ENCODE data around the gene ZNF213. TPM values are rescaled to one million over a fixed set of nuclear protein-coding genes. Genes with fewer than 3 reads are reported as not detected.

The ZNF213 gene
- total RNA-seq, 1 donor from 2014 or later: 4.2 TPM

DNA sequence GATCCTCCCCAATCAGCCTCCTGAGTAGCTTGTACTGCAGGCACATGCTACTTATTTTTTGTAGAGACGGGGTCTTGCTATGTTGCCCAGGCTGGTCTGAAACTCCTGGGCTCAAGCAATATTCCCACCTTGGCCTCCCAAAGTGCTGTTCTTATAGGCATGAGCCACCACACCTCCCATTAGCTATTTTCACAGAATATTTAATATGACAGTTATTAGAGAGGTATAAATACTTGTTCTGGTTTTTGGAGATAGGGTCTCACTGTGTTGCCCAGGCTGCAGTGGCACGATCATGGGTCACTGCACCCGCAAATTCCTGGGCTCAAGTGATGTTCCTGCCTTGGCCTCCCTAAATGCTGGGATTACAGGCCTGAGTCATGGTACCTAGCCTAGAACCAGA, 21.1 kb downstream of the ZNF213 start:
- H3K4me3 ChIP-seq (ENCODE audit: low read length in 3 of 3): no peak overlapping the region
- peaks cover 0 to 6% (median 0%) of the 10 kb centered on the region in 3 donors for H3K9me3 ChIP-seq (ENCODE audit: control insufficient read depth in 3 of 3, low read length in 3 of 3)
- H3K4me1 ChIP-seq (ENCODE audit: control insufficient read depth in 3 of 3, insufficient read depth in 3 of 3, low read length in 3 of 3): peaks cover 18 to 36% (median 31%) of the 10 kb centered on the region in 3 donors
- H3K36me3 ChIP-seq (ENCODE audit: control insufficient read depth in 3 of 3, insufficient read depth in 3 of 3, low read length in 3 of 3): no peaks in the 10 kb centered on the region
- no peak overlapping the region for H3K9ac ChIP-seq (ENCODE audit: low read depth in 1 of 3, low read length in 3 of 3)
- peaks cover 7 to 51% (median 45%) of the 10 kb centered on the region in 3 donors for H3K27me3 ChIP-seq (ENCODE audit: control insufficient read depth in 3 of 3, insufficient read depth in 3 of 3, low read length in 3 of 3)
- no peak overlapping the region for H3K27ac ChIP-seq (ENCODE audit: low read depth, low read length)

DNA sequence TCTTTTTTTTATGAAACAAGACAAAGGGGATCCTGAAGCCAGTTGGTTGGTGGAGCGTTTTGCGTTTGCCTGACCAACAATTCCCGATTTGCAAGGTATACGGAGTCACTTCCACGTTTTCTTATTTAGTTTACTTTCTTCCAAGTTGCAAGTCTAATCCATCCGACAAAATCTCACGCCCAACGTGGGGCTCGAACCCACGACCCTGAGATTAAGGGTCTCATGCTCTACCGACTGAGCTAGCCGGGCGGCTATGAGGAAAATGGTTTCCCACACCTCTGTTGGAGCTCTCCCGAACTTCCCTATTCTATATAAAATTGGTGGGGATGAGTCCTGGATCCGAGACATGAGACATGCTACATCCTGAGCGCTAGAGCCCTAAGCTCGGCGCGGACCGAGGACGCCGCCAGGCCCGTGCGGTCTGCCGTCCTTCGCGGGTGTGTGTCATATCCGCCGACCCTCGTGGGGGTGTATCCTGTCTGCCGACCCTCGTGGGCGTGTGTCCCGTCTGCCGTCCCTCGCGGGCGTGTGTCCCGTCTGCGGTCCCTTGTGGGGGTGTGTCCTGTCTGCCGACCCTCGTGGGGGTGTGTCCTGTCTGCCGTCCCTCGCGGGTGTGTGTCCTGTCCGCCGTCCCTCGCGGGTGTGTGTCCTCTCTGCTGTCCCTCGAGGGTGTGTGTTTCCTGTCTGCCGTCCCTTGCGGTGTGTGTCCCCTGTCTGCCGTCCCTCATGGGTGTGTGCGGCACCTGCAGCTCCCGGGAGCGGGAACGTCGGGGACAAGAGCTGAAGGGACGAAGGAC, 22.6 kb downstream of the ZNF213 start:
- Histone ChIP-seq H3K4me1 (ENCODE audit: control insufficient read depth in 3 of 3, insufficient read depth in 3 of 3, low read length in 3 of 3) (peaks cover 13 to 29% (median 24%) of the 10 kb centered on the region in 3 donors), H3K9ac (ENCODE audit: low read depth in 1 of 3, low read length in 3 of 3) (peak overlapping the region; percentile 13 to 72 (median 64)), H3K9me3 (ENCODE audit: control insufficient read depth in 3 of 3, low read length in 3 of 3) (peaks cover 0 to 6% (median 0%) of the 10 kb centered on the region in 3 donors), H3K36me3 (ENCODE audit: control insufficient read depth in 3 of 3, insufficient read depth in 3 of 3, low read length in 3 of 3) (no peaks in the 10 kb centered on the region), H3K4me3 (ENCODE audit: low read length in 3 of 3) (peak overlapping the region; percentile 57 to 76 (median 72)), H3K27ac (ENCODE audit: low read depth, low read length) (peak overlapping the region; percentile 60), H3K27me3 (ENCODE audit: control insufficient read depth in 3 of 3, insufficient read depth in 3 of 3, low read length in 3 of 3) (peaks cover 10 to 58% (median 53%) of the 10 kb centered on the region in 3 donors)

DNA sequence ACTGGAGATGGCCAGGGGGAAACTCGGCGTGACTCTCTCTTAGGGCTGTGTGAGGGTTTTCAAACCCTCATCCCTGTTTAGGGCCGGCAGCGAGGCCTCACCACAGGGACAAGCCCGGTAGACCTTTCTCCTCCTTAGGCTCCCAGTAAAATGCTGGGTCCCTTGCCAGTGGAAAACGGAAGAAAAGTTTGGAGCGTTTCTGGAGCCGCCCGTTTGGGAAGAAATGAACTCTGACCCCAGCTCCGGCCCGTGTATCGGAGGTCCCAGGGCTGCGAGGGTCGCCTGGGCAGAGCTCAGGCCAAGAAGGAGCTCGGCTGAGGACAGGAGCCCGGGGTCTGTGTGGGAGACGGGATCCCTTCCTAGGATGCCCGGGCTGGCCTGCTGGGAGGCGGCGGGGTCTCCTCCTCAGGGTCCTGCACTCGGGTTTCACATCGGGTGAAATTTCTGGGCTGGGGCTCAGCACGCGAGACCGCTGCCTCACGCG, 23.2 kb downstream of the ZNF213 start:
- peak overlapping the region; percentile 57 to 76 (median 72) for H3K4me3 ChIP-seq (ENCODE audit: low read length in 3 of 3)
- peaks cover 0 to 6% (median 0%) of the 10 kb centered on the region in 3 donors for H3K9me3 ChIP-seq (ENCODE audit: control insufficient read depth in 3 of 3, low read length in 3 of 3)
- peaks cover 13 to 26% (median 20%) of the 10 kb centered on the region in 3 donors for H3K4me1 ChIP-seq (ENCODE audit: control insufficient read depth in 3 of 3, insufficient read depth in 3 of 3, low read length in 3 of 3)
- no peaks in the 10 kb centered on the region for H3K36me3 ChIP-seq (ENCODE audit: control insufficient read depth in 3 of 3, insufficient read depth in 3 of 3, low read length in 3 of 3)
- H3K27ac ChIP-seq (ENCODE audit: low read depth, low read length): peak overlapping the region; percentile 60
- peak overlapping the region; percentile 13 to 72 (median 64) for H3K9ac ChIP-seq (ENCODE audit: low read depth in 1 of 3, low read length in 3 of 3)
- peaks cover 10 to 57% (median 52%) of the 10 kb centered on the region in 3 donors for H3K27me3 ChIP-seq (ENCODE audit: control insufficient read depth in 3 of 3, insufficient read depth in 3 of 3, low read length in 3 of 3)

DNA sequence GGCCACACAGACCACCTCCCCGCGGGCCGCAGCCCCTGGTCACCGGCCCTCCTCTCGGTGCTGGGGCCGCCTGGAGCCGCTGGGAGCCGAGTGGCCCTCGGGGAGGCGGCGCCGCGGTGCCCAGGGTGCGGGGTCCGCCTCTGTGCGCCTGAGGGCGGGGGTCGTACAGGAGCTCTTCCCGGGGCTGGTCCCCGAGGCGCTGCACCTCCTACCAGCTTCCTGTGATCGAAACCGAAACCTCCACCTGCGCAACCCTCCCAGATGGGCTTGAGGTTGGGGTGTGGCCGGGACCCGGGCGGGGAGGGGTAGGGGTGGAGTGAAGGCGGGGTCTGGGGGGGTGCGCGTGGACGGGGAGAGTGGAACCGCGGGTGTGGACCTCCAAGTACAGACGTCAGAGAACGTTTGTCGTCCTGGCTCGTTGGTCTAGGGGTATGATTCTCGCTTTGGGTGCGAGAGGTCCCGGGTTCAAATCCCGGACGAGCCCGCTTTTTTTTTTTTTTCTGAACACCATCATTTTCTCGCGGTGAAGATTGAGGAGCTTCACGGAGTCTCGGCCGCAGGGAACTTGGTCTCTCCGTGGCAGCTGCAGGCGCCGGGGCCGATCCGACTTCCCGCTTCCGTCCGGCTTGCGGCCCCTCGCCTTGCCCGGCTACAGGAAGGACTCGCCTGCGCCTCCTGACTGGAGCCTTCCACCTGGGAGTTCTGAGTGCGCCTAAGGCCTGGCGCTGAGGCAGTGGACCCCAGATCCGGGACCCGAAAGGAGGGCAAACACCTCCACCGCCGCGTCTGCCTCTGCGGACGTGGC, 23.9 kb downstream of the ZNF213 start:
- H3K4me1 ChIP-seq (ENCODE audit: control insufficient read depth in 3 of 3, insufficient read depth in 3 of 3, low read length in 3 of 3): peaks cover 13 to 26% (median 20%) of the 10 kb centered on the region in 3 donors
- peak overlapping the region; percentile 67 to 77 (median 70) for H3K9ac ChIP-seq (ENCODE audit: low read depth in 1 of 3, low read length in 3 of 3)

DNA sequence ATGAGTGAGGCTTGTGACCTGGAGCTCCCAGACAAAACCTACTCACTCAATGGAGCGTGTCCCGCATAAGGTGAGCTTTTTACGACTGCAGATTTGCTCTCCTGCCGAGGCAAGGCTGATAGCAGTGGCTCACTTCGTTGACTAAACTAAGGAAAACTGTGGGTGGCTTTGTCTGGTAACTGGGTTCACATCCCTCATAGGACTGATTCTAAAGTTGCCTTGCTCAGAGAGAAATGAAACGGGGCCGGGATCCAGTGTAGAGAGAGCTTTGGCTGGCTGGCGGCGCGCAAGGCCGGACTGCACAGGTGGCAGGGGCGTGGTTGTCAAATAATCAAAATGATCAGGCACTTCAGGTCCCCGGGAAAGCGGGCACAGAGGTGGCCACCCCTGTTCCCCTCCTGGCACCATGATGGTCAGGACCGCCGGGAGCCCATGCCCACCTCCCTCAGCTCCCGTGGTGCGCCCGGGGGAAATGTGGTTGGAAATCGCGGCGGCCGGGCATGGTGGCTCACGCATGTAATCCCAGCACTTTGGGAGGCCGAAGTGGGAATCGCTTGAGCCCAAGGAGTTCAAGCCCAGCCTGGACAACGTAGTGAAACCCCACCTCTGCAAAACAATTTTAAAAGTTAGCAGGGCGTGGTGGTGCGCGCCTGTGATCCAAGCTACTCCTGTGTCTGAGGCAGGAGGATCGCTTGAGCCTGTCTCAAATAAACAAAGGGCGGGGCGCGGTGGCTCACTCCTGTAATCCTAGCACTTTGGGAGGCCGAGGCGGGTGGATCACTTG, 26.6 kb downstream of the ZNF213 start:
- Histone ChIP-seq H3K9ac (ENCODE audit: low read depth in 1 of 3, low read length in 3 of 3) (no peak overlapping the region), H3K9me3 (ENCODE audit: control insufficient read depth in 3 of 3, low read length in 3 of 3) (no peaks in the 10 kb centered on the region), H3K27me3 (ENCODE audit: control insufficient read depth in 3 of 3, insufficient read depth in 3 of 3, low read length in 3 of 3) (peaks cover 14 to 68% (median 50%) of the 10 kb centered on the region in 3 donors), H3K27ac (ENCODE audit: low read depth, low read length) (no peak overlapping the region), H3K36me3 (ENCODE audit: control insufficient read depth in 3 of 3, insufficient read depth in 3 of 3, low read length in 3 of 3) (no peaks in the 10 kb centered on the region), H3K4me3 (ENCODE audit: low read length in 3 of 3) (no peak overlapping the region), H3K4me1 (ENCODE audit: control insufficient read depth in 3 of 3, insufficient read depth in 3 of 3, low read length in 3 of 3) (peaks cover 18 to 31% (median 24%) of the 10 kb centered on the region in 3 donors)

More for the DNA sequence above, 23.9 kb downstream of the ZNF213 start:
- Histone ChIP-seq H3K9me3 (ENCODE audit: control insufficient read depth in 3 of 3, low read length in 3 of 3) (peaks cover 0 to 6% (median 0%) of the 10 kb centered on the region in 3 donors), H3K27ac (ENCODE audit: low read depth, low read length) (peak overlapping the region; percentile 60), H3K36me3 (ENCODE audit: control insufficient read depth in 3 of 3, insufficient read depth in 3 of 3, low read length in 3 of 3) (no peaks in the 10 kb centered on the region), H3K27me3 (ENCODE audit: control insufficient read depth in 3 of 3, insufficient read depth in 3 of 3, low read length in 3 of 3) (peaks cover 10 to 61% (median 56%) of the 10 kb centered on the region in 3 donors), H3K4me3 (ENCODE audit: low read length in 3 of 3) (peak overlapping the region; percentile 72 to 81 (median 76))

DNA sequence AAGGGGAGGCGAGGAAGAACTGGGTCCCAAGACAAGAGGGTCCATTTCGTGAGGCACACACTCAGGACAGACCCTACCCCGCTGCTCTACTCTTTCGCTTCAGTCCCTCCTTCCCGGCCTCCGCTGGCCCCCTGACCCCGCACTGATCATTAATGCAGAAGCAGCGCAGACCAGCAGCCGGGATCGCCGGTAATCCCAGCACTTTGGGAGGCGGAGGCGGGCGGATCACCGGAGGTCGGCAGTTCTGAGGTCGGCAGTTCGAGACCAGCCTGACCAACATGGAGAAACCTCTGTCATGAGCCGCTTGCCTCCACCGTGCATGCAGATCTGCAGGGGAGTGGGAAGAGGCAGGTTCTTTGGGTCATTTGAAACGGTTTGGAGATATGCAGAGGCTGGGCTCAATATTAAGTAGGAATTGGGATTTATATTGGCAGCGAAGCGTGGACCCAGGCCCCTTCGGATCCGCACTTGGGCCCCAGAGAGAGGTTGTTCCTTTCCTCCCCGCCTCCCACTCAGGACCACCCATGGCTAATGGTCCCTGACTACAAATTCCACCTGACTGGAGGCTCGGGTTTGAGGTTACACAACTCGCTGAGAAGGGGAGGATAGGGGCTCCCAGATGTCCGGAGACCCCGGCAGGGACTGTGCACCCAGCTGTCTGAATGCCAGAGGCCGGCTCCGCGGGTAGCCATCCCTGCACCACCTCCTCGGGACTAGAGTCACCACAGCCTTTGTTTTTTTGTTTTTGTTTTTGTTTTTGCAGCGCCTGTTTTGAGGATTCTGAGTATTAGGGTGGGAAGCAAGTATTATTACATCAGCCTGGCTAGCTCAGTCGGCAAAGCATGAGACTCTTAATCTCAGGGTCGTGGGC, 29.5 kb downstream of the ZNF213 start:
- H3K27ac ChIP-seq (ENCODE audit: low read depth, low read length): no peak overlapping the region
- H3K27me3 ChIP-seq (ENCODE audit: control insufficient read depth in 3 of 3, insufficient read depth in 3 of 3, low read length in 3 of 3): peaks cover 25 to 56% (median 39%) of the 10 kb centered on the region in 3 donors

DNA sequence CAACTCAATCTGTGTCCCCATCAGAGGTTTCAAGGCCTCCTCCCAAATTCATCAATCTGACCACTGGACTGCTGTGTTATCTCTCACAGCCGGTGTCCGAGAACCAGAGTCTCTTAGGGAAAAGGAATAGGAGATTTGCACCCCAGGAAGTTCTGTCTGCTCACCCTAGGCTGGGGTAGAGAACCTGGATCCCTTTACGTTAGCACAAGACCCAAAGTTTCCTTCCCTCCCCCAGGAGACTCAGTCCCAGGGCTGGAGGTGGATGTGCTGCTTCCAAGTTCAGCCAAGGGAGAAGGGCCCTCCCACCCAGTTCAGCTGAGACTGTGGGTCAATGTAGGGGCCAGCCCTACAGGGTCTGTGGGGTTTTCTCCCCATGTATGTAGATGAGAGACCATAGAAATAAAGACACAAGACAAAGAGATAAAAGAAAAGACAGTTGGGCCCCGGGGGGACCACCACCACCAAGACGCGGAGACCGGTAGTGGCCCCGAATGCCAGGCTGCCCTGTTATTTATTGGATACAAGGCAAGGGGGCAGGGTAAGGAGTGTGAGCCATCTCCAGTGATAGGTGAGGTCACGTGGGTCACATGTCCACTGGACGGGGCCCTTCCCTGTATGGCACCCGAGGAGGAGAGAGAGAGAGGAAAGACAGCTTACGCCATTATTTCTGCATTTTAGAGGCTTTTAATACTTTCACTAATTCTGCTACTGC, 30.4 kb downstream of the ZNF213 start:
- no peak overlapping the region for H3K27ac ChIP-seq (ENCODE audit: low read depth, low read length)
- peaks cover 5 to 7% (median 6%) of the 10 kb centered on the region in 3 donors for H3K4me1 ChIP-seq (ENCODE audit: control insufficient read depth in 3 of 3, insufficient read depth in 3 of 3, low read length in 3 of 3)
- no peaks in the 10 kb centered on the region for H3K36me3 ChIP-seq (ENCODE audit: control insufficient read depth in 3 of 3, insufficient read depth in 3 of 3, low read length in 3 of 3)
- peak overlapping the region; percentile 31 to 56 (median 56) for H3K4me3 ChIP-seq (ENCODE audit: low read length in 3 of 3)
- peak overlapping the region in 2 of 3 donors; percentile 42 to 45 for H3K9ac ChIP-seq (ENCODE audit: low read depth in 1 of 3, low read length in 3 of 3)
- no peaks in the 10 kb centered on the region for H3K9me3 ChIP-seq (ENCODE audit: control insufficient read depth in 3 of 3, low read length in 3 of 3)
- peaks cover 28 to 58% (median 39%) of the 10 kb centered on the region in 3 donors for H3K27me3 ChIP-seq (ENCODE audit: control insufficient read depth in 3 of 3, insufficient read depth in 3 of 3, low read length in 3 of 3)

More for the DNA sequence above, 29.5 kb downstream of the ZNF213 start:
- Histone ChIP-seq H3K4me1 (ENCODE audit: control insufficient read depth in 3 of 3, insufficient read depth in 3 of 3, low read length in 3 of 3) (peaks cover 11 to 14% (median 12%) of the 10 kb centered on the region in 3 donors), H3K9ac (ENCODE audit: low read depth in 1 of 3, low read length in 3 of 3) (no peak overlapping the region), H3K36me3 (ENCODE audit: control insufficient read depth in 3 of 3, insufficient read depth in 3 of 3, low read length in 3 of 3) (no peaks in the 10 kb centered on the region), H3K4me3 (ENCODE audit: low read length in 3 of 3) (no peak overlapping the region), H3K9me3 (ENCODE audit: control insufficient read depth in 3 of 3, low read length in 3 of 3) (no peaks in the 10 kb centered on the region)

DNA sequence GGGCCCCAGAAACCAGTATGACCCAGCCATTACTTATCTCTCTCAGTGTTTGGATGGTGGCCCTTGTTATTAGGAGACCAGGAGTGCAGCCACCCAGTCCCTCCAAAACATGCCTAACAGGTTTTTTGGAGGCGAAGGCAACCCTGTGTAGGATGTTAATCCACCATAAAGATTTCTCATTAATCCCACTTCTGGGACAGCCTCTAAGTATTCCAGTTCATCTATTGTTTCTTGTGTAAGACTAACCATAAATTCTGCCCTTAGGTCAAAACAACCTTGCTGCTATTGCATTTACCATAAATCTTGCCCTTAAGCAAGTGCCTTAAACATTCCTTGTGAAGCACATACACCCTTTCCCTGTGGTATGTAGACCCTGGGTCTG, 31.7 kb downstream of the ZNF213 start:
- Histone ChIP-seq H3K27me3 (ENCODE audit: control insufficient read depth in 3 of 3, insufficient read depth in 3 of 3, low read length in 3 of 3) (peaks cover 37 to 62% (median 44%) of the 10 kb centered on the region in 3 donors), H3K9me3 (ENCODE audit: control insufficient read depth in 3 of 3, low read length in 3 of 3) (no peaks in the 10 kb centered on the region), H3K27ac (ENCODE audit: low read depth, low read length) (no peak overlapping the region), H3K36me3 (ENCODE audit: control insufficient read depth in 3 of 3, insufficient read depth in 3 of 3, low read length in 3 of 3) (no peaks in the 10 kb centered on the region), H3K4me1 (ENCODE audit: control insufficient read depth in 3 of 3, insufficient read depth in 3 of 3, low read length in 3 of 3) (peaks cover 12 to 15% (median 13%) of the 10 kb centered on the region in 3 donors), H3K4me3 (ENCODE audit: low read length in 3 of 3) (no peak overlapping the region), H3K9ac (ENCODE audit: low read depth in 1 of 3, low read length in 3 of 3) (no peak overlapping the region)
